Astrocyte of the cerebellum (primary cell): ENCODE measurements around the gene LOXL3.

Experiments used
- DNase-seq: peaks from one replicate; pipeline ENCODE4 v3.0.0-alpha.2; 2011; ENCODE audit warnings: low read depth
- H3K4me3 ChIP-seq: 2 replicates; pipeline ENCODE4 v1.5.1; 2011; ENCODE audit warnings: mild to moderate bottlenecking, low read depth, low read length, moderate library complexity
- CTCF ChIP-seq: IDR thresholded peaks from 2 replicates; pipeline ENCODE4 v1.5.1; 2012; ENCODE audit warnings: low read length, low read depth, moderate library complexity, mild to moderate bottlenecking; ENCODE audit errors: missing control alignments
- in situ Hi-C: cut with HindIII; loops from 2 replicates; pipeline ENCODE4 v1.10.0; 2017; ENCODE audit warnings: low sequenced_read_pairs

The LOXL3 gene

GRCh38 chr2:74515981-74516633 is 37.6 kb downstream of the LOXL3 start:
- in situ Hi-C loops, result no loop called here
- DNase-seq, result no peak
- no peak for TF ChIP-seq CTCF
- H3K4me3 ChIP-seq, result no peak overlapping the region

- no peak for DNase-seq
- no peak overlapping the region for H3K4me3 ChIP-seq
- in situ Hi-C loops, result no loop called here
- no peak for TF ChIP-seq CTCF
Measured at GRCh38 chr2:74515271-74515980, 38.3 kb downstream of the LOXL3 start.

- DNase-seq, result no peak
- no peak for TF ChIP-seq CTCF
- H3K4me3 ChIP-seq, result no peak within 1 kb of the TSS
- in situ Hi-C loops, result no loop called here
Measured at GRCh38 chr2:74514368-74515270, 39.1 kb downstream of the LOXL3 start, which contains the start of gene TLX2. TLX2 (plus strand) TSS chr2:74514450; CDS start chr2:74514807, 357 bp downstream.

GRCh38 chr2:74513605-74514367 is 40.0 kb downstream of the LOXL3 start:
- no peak overlapping the region for H3K4me3 ChIP-seq
- in situ Hi-C loops, result no loop called here
- DNase-seq, result no peak
- no peak for TF ChIP-seq CTCF

DNA sequence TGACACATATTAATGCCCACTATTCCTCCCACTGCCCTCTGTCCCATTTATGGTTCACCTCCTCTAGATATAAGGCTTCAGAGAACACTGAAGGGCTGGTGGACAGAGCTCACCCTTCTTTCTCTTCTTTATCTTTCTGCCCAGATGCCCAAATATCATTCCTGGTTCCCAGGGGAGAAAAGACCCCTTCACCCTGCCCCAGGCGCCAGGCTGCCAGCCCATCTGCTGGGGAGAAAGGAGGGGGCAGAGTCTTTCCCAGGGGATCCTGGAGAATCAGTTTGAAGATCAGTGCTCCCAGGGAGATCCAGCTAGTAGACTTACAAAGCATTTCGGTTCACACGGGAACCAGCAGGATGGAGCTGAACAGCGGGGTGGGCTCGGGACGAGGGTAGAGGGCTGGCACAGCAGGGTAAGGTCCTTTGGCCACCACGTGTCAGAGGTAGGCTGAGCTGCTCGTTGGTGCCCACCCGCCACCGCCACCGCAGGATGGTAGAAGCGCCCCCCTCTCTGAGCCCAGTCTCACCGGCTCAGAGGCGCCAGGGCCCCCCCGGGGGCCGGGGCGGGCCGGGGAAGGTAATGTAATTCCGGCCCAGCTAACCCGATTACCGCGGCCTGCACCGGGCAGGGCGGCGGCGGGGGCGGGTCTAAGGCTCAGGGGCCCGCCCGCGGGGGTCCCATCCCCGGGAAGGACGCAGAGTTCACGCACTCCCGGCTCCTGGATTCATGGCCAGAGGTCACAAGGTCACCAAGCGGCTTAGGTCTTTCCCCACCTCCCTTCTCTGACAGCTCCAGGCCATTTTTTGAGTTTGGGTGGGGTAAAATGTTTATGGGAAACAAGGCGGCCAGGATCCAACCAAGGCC is 40.8 kb downstream of the LOXL3 start:
- no peak for DNase-seq
- TF ChIP-seq CTCF, result no peak
- no peak overlapping the region for H3K4me3 ChIP-seq
- in situ Hi-C loops, result no loop called here
